CD1c-positive myeloid dendritic cell (primary cell): Measurements from ENCODE around the gene LRP1.

Experiments used
- DNase-seq: peaks from one replicate; pipeline ENCODE4 v3.0.0-alpha.2; 2016; ENCODE audit errors: extremely low spot score

The LRP1 gene

GRCh38 chr12:57154804-57155434 lies 26.6 kb downstream of the LRP1 start:
- DNase-seq, result peak; percentile 73

GRCh38 chr12:57156701-57157403 lies 28.6 kb downstream of the LRP1 start:
- peak; percentile 40 for DNase-seq

- DNase-seq, result peak; percentile 69
These were observed 29.4 kb downstream of the LRP1 start for GRCh38 chr12:57157588-57158173.

- DNase-seq, result no peak
These were observed 29.9 kb downstream of the LRP1 start for GRCh38 chr12:57158186-57158585.

- DNase-seq, result no peak
These were observed 30.4 kb downstream of the LRP1 start for GRCh38 chr12:57158665-57159064.

- peak; percentile 40 for DNase-seq
These were observed 31.0 kb downstream of the LRP1 start for GRCh38 chr12:57159311-57159710.

- no peak for DNase-seq
These were observed 31.8 kb downstream of the LRP1 start for GRCh38 chr12:57160040-57160439.

- DNase-seq, result no peak
These were observed 32.5 kb downstream of the LRP1 start for GRCh38 chr12:57160741-57161140.

- no peak for DNase-seq
These were observed 33.2 kb downstream of the LRP1 start for GRCh38 chr12:57161491-57161890.

GRCh38 chr12:57162553-57163125 lies 34.4 kb downstream of the LRP1 start:
- DNase-seq, result peak; percentile 58

GRCh38 chr12:57164454-57164853 lies 36.2 kb downstream of the LRP1 start:
- no peak for DNase-seq

GRCh38 chr12:57164966-57165625 lies 36.8 kb downstream of the LRP1 start:
- DNase-seq, result no peak

- DNase-seq, result no peak
These were observed 37.5 kb downstream of the LRP1 start for GRCh38 chr12:57165741-57166140.

GRCh38 chr12:57166971-57167371 lies 38.7 kb downstream of the LRP1 start:
- DNase-seq, result no peak

GRCh38 chr12:57168058-57168457 lies 39.8 kb downstream of the LRP1 start:
- no peak for DNase-seq

GRCh38 chr12:57169046-57169795 lies 40.9 kb downstream of the LRP1 start:
- no peak for DNase-seq

- no peak for DNase-seq
These were observed 41.7 kb downstream of the LRP1 start for GRCh38 chr12:57169969-57170368.

- DNase-seq, result no peak
These were observed 42.1 kb downstream of the LRP1 start for GRCh38 chr12:57170408-57170807.

GRCh38 chr12:57170927-57171326 lies 42.6 kb downstream of the LRP1 start:
- DNase-seq, result no peak

- no peak for DNase-seq
These were observed 43.4 kb downstream of the LRP1 start for GRCh38 chr12:57171668-57172067.

GRCh38 chr12:57173089-57173488 lies 44.8 kb downstream of the LRP1 start:
- peak; percentile 23 for DNase-seq

GRCh38 chr12:57173683-57174082 lies 45.4 kb downstream of the LRP1 start:
- no peak for DNase-seq
